SU-DHL-6 (cell line): ENCODE measurements around the gene TMOD1.
"Not testable (repeated sequence)": the region's sequence is repeated elsewhere in the genome, so short reads cannot be mapped to it uniquely, and the experiment has no call there.

Experiments
- H2AFZ ChIP-seq: fragments of 200-600 bp; sonication (generic); 2 replicates; pipeline ENCODE4 v1.6.1; 2014; ENCODE audit warnings: low read depth, mild to moderate bottlenecking, moderate library complexity, mixed read lengths, antibody characterized with exemption, low read length; ENCODE audit not compliant: severe bottlenecking
- H3F3A ChIP-seq: fragments of 200-600 bp; shearing (Covaris generic); 2 replicates; pipeline ENCODE4 v1.6.0; 2016; ENCODE audit warnings: antibody characterized with exemption, mild to moderate bottlenecking; ENCODE audit not compliant: insufficient read depth
- H3K27ac ChIP-seq: fragments of 200-600 bp; sonication (generic); 2 replicates; pipeline ENCODE4 v1.5.1; 2016; ENCODE audit warnings: low read depth, mild to moderate bottlenecking, low read length, moderate library complexity, mixed read lengths
- H3K27me3 ChIP-seq: fragments of 200-600 bp; sonication (generic), shearing (Covaris generic); 2 replicates; pipeline ENCODE4 v1.6.0; 2014; ENCODE audit warnings: mild to moderate bottlenecking, low read length
- H3K36me3 ChIP-seq: fragments of 200-600 bp; sonication (generic); 2 replicates; pipeline ENCODE4 v1.6.1; 2014; ENCODE audit warnings: mild to moderate bottlenecking, low read length, mixed read lengths
- H3K4me2 ChIP-seq: fragments of 300-600, 200-600 bp; shearing (Covaris generic), sonication (generic); 2 replicates; pipeline ENCODE4 v1.6.0; 2014; ENCODE audit warnings: low read length, low read depth, mild to moderate bottlenecking; ENCODE audit not compliant: poor library complexity, severe bottlenecking
- H3K4me3 ChIP-seq: fragments of 200-600 bp; sonication (generic); 2 replicates; pipeline ENCODE4 v1.5.1; 2014; ENCODE audit warnings: antibody characterized with exemption, low read length, mild to moderate bottlenecking, mixed read lengths; ENCODE audit not compliant: insufficient read depth, poor library complexity, severe bottlenecking
- H3K79me2 ChIP-seq: fragments of 200-600 bp; sonication (generic); 2 replicates; pipeline ENCODE4 v1.6.1; 2014; ENCODE audit warnings: mild to moderate bottlenecking, low read length, moderate library complexity; ENCODE audit not compliant: insufficient read depth
- H3K9ac ChIP-seq: fragments of 200-600 bp; sonication (generic); 2 replicates; pipeline ENCODE4 v1.7.0; 2014; ENCODE audit warnings: mild to moderate bottlenecking, low read length
- H3K9me2 ChIP-seq: fragments of 200-600 bp; sonication (generic); replicated peaks from 2 replicates; pipeline ENCODE4 v1.6.1; 2014; ENCODE audit warnings: low read length; ENCODE audit not compliant: insufficient read depth
- H3K9me3 ChIP-seq: fragments of 200-600 bp; sonication (generic); 2 replicates; pipeline ENCODE4 v1.6.1; 2014; ENCODE audit warnings: low read length, mixed read lengths; ENCODE audit not compliant: insufficient read depth
- H4K20me1 ChIP-seq: fragments of 200-600 bp; sonication (generic); 2 replicates; pipeline ENCODE4 v1.6.1; 2014; ENCODE audit warnings: low read depth, mild to moderate bottlenecking, antibody characterized with exemption, low read length, moderate library complexity, mixed read lengths
- EZH2phosphoT487 ChIP-seq: fragments of 200-600 bp; sonication (generic), shearing (Covaris generic); conservative IDR thresholded peaks from 2 replicates; pipeline ENCODE4 v1.6.1; 2018; ENCODE audit warnings: mild to moderate bottlenecking, antibody characterized with exemption, low read length, moderate library complexity, mixed read lengths
- TF ChIP-seq, protein P1 (sequence below): fragments of 200-600 bp; sonication (generic); IDR thresholded peaks from one replicate; pipeline ENCODE4 v1.5.1; 2017; ENCODE audit warnings: antibody characterized with exemption, mild to moderate bottlenecking, low read length, moderate library complexity; ENCODE audit not compliant: insufficient read depth, poor library complexity, severe bottlenecking

TMOD1 gene

DNA sequence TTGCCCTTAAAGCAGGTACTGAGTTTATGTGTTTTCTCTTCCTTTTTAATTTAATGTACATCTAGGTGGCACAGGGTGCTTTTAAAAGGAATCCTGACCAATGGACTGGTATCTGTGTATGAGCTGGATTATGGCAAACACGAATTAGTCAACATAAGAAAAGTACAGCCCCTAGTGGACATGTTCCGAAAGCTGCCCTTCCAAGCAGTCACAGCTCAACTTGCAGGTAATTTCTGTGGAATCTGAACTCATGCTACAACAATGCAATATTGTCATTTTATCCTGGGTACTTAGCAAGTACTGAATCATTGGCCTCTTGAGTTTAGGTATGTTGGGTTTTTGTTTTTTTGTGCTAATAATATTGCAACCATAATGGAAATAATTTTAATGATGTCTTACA lies 14.4 kb upstream of the TMOD1 start:
- Histone ChIP-seq H4K20me1 (no peaks in the 10 kb centered on the region), H3K9me2 (no peaks in the 10 kb centered on the region), H3K4me3 (no peak overlapping the region), H3K79me2 (no peaks in the 10 kb centered on the region), H2AFZ (no peak overlapping the region), H3K9ac (no peak overlapping the region), H3K9me3 (no peaks in the 10 kb centered on the region), H3K27ac (no peak overlapping the region), H3K4me2 (no peak overlapping the region), H3K36me3 (no peaks in the 10 kb centered on the region), H3K27me3 (no peaks in the 10 kb centered on the region), H3F3A (no peaks in the 10 kb centered on the region)
- no peak for TF ChIP-seq EZH2phosphoT487
- TF ChIP-seq, protein P1, sequence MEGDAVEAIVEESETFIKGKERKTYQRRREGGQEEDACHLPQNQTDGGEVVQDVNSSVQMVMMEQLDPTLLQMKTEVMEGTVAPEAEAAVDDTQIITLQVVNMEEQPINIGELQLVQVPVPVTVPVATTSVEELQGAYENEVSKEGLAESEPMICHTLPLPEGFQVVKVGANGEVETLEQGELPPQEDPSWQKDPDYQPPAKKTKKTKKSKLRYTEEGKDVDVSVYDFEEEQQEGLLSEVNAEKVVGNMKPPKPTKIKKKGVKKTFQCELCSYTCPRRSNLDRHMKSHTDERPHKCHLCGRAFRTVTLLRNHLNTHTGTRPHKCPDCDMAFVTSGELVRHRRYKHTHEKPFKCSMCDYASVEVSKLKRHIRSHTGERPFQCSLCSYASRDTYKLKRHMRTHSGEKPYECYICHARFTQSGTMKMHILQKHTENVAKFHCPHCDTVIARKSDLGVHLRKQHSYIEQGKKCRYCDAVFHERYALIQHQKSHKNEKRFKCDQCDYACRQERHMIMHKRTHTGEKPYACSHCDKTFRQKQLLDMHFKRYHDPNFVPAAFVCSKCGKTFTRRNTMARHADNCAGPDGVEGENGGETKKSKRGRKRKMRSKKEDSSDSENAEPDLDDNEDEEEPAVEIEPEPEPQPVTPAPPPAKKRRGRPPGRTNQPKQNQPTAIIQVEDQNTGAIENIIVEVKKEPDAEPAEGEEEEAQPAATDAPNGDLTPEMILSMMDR, result peak; percentile 24

DNA sequence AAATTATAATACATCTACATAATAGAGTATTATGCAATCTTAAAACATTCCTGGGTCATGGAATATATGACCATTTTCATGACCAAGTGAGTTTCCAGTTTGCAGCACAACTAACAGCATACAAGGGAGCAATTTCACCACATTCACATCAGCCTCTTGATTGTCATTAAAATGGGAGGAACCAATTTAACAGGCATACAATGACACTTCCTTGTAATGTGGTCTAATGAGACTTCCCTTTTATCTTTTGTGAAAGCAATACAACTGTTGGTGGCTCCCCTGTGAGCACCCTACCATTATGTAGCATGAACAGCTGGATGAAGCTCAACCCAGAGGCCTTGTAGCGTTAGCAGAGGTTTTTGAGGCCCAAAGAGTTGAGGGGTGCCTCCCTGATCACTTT lies 13.6 kb upstream of the TMOD1 start:
- Histone ChIP-seq H3K4me2 (no peak overlapping the region), H3K9me3 (no peaks in the 10 kb centered on the region), H3K9ac (no peak overlapping the region), H2AFZ (no peak overlapping the region), H3K36me3 (no peaks in the 10 kb centered on the region), H3K27me3 (no peaks in the 10 kb centered on the region), H3F3A (no peaks in the 10 kb centered on the region), H3K79me2 (no peaks in the 10 kb centered on the region), H3K27ac (no peak overlapping the region), H4K20me1 (no peaks in the 10 kb centered on the region), H3K9me2 (no peaks in the 10 kb centered on the region), H3K4me3 (no peak overlapping the region)
- TF ChIP-seq, protein P1, result no peak
- no peak for TF ChIP-seq EZH2phosphoT487

DNA sequence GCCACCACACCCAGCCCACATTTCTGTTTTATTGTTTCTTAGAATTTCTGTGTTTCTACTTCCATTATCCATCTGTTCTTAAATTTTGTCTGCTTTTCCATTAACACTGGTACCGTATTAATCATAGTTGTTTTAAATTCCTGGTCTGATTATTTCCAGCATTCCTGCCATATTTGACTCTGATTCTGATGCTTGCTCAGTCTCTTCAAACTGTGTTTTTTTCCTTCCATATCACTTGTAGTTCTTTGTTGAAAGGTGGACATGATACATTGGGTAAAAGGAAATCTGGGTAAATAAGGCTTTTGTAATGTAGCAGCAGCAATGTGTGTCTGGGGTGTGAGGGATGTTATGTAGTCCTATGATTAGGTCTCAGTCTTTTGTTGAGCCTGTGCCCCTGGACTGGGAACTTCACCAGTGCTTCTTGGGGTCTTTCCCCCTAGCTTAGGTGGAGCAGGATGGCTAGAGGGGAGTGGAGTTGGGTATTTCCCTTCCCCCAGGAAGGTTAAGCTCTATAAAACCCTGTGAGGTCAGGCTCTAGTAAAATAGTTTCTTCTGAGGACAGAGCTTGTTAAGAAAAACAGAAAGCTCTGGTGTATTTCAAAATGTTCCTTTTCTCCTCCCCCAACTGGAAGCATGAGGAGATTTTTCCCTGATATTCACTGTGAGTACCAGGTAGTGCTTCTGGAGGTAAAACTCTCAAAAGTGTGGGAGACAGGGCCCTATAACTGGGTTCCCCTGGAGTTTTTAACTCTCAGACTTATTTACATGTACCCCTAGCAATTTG lies 10.1 kb upstream of the TMOD1 start:
- Histone ChIP-seq H3F3A (no peaks in the 10 kb centered on the region), H3K27ac (no peak overlapping the region), H3K79me2 (no peaks in the 10 kb centered on the region), H3K36me3 (no peaks in the 10 kb centered on the region), H3K4me3 (no peak overlapping the region), H3K9me2 (no peaks in the 10 kb centered on the region), H3K4me2 (no peak overlapping the region), H3K9ac (no peak overlapping the region), H2AFZ (no peak overlapping the region), H4K20me1 (no peaks in the 10 kb centered on the region), H3K27me3 (no peaks in the 10 kb centered on the region), H3K9me3 (no peaks in the 10 kb centered on the region)
- TF ChIP-seq EZH2phosphoT487, result no peak
- TF ChIP-seq, protein P1, result no peak

DNA sequence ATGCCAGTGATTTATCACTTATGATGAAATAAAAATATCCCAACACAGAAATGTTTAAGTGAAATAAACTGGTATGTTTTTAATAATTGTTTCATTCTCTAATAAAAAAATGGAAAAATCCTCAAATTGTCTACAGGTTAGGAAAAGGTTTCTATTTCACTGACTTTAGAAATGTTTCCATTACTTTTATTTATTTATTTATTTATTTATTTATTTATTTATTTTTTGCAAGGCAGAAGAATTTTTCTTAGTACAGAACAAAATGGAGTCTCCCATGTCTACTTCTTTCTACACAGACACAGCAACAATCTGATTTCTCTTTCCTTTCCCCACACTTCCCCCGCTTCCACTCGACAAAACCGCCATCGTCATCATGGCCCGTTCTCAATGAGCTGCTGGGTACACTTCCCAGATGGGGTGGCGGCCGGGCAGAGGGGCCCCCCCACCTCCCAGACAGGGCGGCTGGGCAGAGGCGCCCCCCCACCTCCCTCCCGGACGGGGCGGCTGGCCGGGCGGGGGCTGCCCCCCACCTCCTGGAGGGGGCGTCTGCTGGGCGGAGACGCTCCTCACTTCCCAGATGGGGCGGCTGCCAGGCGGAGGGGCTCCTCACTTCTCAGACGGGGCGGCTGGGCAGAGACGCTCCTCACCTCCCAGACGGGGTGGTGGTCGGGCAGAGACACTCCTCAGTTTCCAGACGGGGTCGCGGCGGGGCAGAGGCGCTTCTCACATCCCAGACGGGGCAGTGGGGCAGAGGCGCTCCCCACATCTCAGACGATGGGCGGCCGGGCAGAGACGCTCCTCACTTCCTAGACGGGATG lies 3.7 kb upstream of the TMOD1 start:
- not testable (repeated sequence) for H3K27ac ChIP-seq, H3K79me2 ChIP-seq, H2AFZ ChIP-seq, H3F3A ChIP-seq, H3K4me2 ChIP-seq, H4K20me1 ChIP-seq, H3K9ac ChIP-seq, H3K4me3 ChIP-seq, H3K36me3 ChIP-seq, H3K9me3 ChIP-seq, H3K9me2 ChIP-seq, H3K27me3 ChIP-seq

DNA sequence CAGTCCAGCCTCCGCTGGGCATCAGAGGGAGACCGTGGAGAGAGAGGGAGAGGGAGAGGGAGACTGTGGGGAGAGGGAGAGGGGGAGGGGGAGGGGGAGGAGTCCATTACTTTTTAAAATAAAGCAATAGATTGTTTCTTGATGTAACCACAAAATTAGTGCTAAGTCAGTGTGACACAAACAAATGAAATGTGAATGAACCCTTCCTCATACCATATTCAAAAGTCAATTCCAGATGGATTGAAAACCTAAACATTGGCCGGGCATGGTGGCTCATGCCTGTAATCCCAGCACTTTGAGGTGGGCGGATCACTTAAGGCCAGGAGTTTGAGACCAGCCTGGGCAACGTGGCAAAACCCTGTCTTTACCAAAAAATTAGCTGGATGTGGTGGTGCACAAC lies 2.6 kb upstream of the TMOD1 start:
- H3K27me3 ChIP-seq, H4K20me1 ChIP-seq, H3F3A ChIP-seq: not testable (repeated sequence)

More for the DNA sequence above, 2.6 kb upstream of the TMOD1 start:
- H3K27ac ChIP-seq, H3K9me2 ChIP-seq, H3K4me2 ChIP-seq, H3K4me3 ChIP-seq, H3K9ac ChIP-seq, H3K36me3 ChIP-seq, H2AFZ ChIP-seq, H3K79me2 ChIP-seq, H3K9me3 ChIP-seq: not testable (repeated sequence)
